ENCODE results near the gene TTC16. TPM values are rescaled to one million over a fixed set of nuclear protein-coding genes. Genes with fewer than 3 reads are reported as not detected.

TTC16 gene
- total RNA-seq, 6 experiments from 2014 or later, result 0.05 to 0.12 TPM; not detected in 4

DNA sequence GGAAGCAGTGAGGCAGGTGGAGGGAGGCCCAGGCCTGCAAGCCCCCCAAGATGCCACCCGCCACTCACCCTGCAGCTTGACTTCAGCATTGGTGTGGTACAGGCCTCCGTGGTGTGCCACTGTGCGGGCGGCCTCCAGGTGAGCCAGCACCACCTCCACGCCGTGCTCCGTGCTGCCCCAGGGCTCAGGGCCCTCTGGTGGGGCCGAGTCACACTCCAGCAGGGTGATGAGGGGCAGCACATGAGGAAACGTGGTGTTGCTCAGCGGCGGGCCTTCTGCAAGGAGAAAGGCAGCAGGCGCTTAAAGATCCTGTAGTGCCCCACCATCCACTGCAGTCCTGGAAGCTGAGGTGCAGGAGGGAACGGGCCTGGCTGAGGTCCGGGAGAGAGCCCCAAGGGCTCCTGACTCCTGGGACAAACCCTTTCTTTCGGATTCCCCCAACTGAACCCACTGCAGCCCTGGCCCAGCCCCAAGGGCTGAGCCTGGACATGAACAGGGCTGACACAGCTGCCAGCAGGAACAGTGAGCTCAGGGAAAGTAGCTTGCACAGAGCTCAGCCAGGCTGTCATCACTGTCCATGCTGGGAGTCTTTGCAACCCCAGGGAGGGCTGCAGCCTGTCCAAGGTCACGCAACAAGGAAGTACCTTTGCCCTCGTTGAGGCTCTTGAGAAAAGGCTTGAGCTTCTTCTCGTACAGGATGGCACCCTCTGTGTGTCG is 23.9 kb downstream of the TTC16 start:
- Histone ChIP-seq H3K4me1 (no peaks in the 10 kb centered on the region), H3K36me3 (no peaks in the 10 kb centered on the region), H3K27ac (no peak overlapping the region), H3K9me3 (no peaks in the 10 kb centered on the region), H3K27me3 (peaks cover 0 to 8% of the 10 kb centered on the region in 2 donors), H3K4me3 (no peak overlapping the region)
- ATAC-seq (no peak), DNase-seq (no peak)
- TF ChIP-seq, protein P1, sequence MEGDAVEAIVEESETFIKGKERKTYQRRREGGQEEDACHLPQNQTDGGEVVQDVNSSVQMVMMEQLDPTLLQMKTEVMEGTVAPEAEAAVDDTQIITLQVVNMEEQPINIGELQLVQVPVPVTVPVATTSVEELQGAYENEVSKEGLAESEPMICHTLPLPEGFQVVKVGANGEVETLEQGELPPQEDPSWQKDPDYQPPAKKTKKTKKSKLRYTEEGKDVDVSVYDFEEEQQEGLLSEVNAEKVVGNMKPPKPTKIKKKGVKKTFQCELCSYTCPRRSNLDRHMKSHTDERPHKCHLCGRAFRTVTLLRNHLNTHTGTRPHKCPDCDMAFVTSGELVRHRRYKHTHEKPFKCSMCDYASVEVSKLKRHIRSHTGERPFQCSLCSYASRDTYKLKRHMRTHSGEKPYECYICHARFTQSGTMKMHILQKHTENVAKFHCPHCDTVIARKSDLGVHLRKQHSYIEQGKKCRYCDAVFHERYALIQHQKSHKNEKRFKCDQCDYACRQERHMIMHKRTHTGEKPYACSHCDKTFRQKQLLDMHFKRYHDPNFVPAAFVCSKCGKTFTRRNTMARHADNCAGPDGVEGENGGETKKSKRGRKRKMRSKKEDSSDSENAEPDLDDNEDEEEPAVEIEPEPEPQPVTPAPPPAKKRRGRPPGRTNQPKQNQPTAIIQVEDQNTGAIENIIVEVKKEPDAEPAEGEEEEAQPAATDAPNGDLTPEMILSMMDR (IDR thresholded peaks at IDR 0.05), result no peak
- TF ChIP-seq POLR2A (IDR thresholded peaks at IDR 0.05), result no peak
- intact Hi-C loops (cut with DNase I), result loop anchor here (2.0 to 10.0 kb wide), 3 partner anchors 41 to 183 kb away; partner anchors contain the start of gene AK1 (in 1 of the 2)
- WGBS (ENCODE audit: insufficient coverage, low coverage, low lambda C conversion rate, missing lambda C conversion rate), result 80% methylated on average over 2 of the region's 19 CpGs

DNA sequence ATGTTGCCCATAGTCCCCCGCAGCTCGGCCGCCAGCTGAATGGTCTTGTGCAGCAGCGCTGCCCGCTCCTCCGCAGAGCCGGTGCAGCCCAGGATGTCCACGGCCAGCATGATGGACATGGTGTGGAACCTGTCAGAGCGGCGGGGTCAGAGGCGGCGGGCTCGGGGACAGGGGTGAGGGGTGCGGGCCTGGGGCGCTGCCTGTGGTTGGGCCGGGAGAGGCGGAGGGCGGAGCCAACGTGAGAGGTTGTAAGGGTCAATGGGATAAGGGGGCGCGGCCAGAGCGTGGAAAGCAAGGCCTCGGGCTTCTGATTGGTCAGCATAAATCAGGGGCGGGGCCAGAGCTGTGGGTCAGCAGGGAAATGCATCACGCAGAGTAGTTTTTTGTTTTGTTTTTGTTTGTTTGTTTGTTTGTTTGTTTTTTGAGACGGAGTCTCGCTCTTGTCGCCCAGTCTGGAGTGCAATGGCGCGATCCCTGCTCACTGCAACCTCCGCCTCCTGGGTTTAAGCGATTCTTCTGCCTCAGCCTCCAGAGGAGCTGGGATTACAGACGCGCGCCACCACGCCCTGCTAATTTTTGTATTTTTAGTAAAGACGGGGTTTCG is 26.1 kb downstream of the TTC16 start:
- WGBS (ENCODE audit: insufficient coverage, low coverage, low lambda C conversion rate, missing lambda C conversion rate), result 35% methylated on average over 16 of the region's 38 CpGs
- DNase-seq, result peak in 2 of 3 donors; percentile 70 to 78

DNA sequence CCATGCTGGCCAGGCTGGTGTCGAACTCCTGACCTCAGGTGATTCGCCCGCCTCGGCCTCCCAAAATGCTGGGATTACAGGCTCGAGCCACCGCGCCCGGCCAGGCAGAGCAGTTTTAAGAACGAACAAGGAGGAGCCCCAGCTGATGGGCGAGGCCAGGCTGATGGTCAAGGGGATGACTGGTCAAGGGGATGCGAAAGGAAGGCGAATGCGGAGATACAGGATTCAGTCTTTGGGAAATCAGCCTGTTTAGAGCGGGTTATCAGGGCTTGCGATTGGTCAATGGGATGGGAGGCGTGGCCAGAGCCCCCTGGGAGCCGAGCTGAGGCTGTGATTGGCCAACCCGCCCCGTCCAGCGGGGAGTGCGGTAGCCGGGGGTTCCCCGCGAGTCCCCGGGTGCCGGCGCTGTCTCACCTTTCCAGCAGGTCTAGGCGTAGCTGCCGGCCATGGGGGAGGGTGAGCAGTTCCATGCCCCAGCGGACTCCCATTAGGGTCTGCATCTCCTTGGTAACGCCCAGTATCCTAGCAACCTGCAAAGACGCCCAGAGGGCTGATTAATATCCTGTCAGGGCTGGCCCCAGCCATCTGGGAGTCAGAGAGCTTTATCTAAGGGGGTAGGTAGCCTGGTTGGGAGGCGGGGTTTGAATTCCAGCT is 26.7 kb downstream of the TTC16 start:
- H3K4me3 ChIP-seq, result peak overlapping the region in 1 of 3 donors; percentile 16
- no peaks in the 10 kb centered on the region for H3K4me1 ChIP-seq
- 39% methylated on average over 17 of the region's 33 CpGs for WGBS (ENCODE audit: insufficient coverage, low coverage, low lambda C conversion rate, missing lambda C conversion rate)
- TF ChIP-seq, protein P1 (IDR thresholded peaks at IDR 0.05), result no peak
- TF ChIP-seq POLR2A (IDR thresholded peaks at IDR 0.05), result no peak
- no peak for DNase-seq
- ATAC-seq, result no peak
- intact Hi-C loops (cut with DNase I), result no loop called here
- H3K36me3 ChIP-seq, result no peaks in the 10 kb centered on the region
- H3K27ac ChIP-seq, result no peak overlapping the region
- peaks cover 0 to 8% of the 10 kb centered on the region in 2 donors for H3K27me3 ChIP-seq
- no peaks in the 10 kb centered on the region for H3K9me3 ChIP-seq

More for the DNA sequence above, 26.1 kb downstream of the TTC16 start:
- Histone ChIP-seq H3K27me3 (peaks cover 0 to 8% of the 10 kb centered on the region in 2 donors), H3K4me1 (no peaks in the 10 kb centered on the region), H3K27ac (no peak overlapping the region), H3K36me3 (no peaks in the 10 kb centered on the region), H3K4me3 (peak overlapping the region in 1 of 3 donors; percentile 16), H3K9me3 (no peaks in the 10 kb centered on the region)
- intact Hi-C loops (cut with DNase I), result loop anchor here in 1 of 2 donors (2.0 kb wide), 1 partner anchor 39 kb away; no protein-coding TSS in a partner anchor
- TF ChIP-seq POLR2A (IDR thresholded peaks at IDR 0.05), result no peak
- TF ChIP-seq, protein P1 (IDR thresholded peaks at IDR 0.05), result no peak
- ATAC-seq, result peak; percentile 60 to 85 (median 74)

DNA sequence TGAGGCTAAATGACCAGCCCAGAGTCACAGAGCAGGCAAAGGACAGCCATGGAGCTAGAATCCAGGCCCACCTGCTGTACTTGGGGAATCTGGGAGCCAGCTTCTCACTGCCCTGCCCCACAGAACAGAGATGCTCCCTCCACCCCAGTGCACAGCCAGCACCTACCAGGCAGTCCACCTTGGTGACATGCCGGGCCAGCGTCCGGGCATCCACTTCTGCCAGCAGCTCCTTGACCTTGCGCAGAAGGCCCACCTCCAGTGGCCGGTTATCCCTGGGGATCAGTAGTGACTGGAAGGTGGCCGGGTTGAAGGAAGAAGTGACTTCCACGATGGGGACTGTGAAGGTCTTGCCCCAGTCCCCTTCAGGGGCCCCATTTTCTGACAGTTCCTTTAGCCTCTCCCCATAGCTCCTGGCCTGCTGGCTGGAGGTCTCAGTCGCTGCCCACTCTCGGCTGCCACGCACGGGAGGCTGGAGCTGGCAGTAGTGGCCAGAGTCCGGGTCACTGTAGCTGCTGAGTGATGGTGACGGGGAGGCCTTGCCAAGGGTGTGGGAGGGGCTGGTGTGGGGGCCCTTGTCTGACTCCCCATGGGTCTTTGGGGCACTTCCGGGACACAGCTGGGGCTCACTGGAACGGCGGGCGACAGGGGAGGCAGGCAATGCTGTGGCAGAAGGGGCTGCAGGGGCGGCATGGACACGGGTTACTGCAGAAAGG is 28.7 kb downstream of the TTC16 start:
- Histone ChIP-seq H3K27ac (no peak overlapping the region), H3K4me1 (no peaks in the 10 kb centered on the region), H3K9me3 (no peaks in the 10 kb centered on the region), H3K4me3 (no peak overlapping the region), H3K36me3 (no peaks in the 10 kb centered on the region), H3K27me3 (peaks cover 0 to 8% of the 10 kb centered on the region in 2 donors)
- no peak for DNase-seq
- WGBS (ENCODE audit: insufficient coverage, low coverage, low lambda C conversion rate, missing lambda C conversion rate), result 70% methylated on average over 2 of the region's 19 CpGs
- ATAC-seq, result no peak
- TF ChIP-seq POLR2A (IDR thresholded peaks at IDR 0.05), result no peak
- TF ChIP-seq, protein P1 (IDR thresholded peaks at IDR 0.05), result no peak
- intact Hi-C loops (cut with DNase I), result no loop called here
